GM12865 (cell line): ENCODE measurements around the gene CACNG4.

Source experiments
- DNase-seq: peaks from one replicate; pipeline ENCODE4 v3.0.0; 2010; ENCODE audit warnings: low read depth
- H3K4me3 ChIP-seq: 2 replicates; pipeline ENCODE4 v1.5.1; 2011; ENCODE audit warnings: mild to moderate bottlenecking, low read depth, low read length, control low read depth
- CTCF ChIP-seq: IDR thresholded peaks from 2 replicates; pipeline ENCODE4 v1.5.1; 2011; ENCODE audit warnings: low read length, control low read depth, low read depth, inconsistent platforms; ENCODE audit not compliant: insufficient read depth; ENCODE audit errors: missing control alignments

Gene CACNG4

GRCh38 chr17:66954632-66955031 lies 9.9 kb upstream of the CACNG4 start:
- no peak overlapping the region for H3K4me3 ChIP-seq
- no peak for TF ChIP-seq CTCF
- no peak for DNase-seq

GRCh38 chr17:66955821-66956220 lies 8.7 kb upstream of the CACNG4 start:
- no peak for TF ChIP-seq CTCF
- no peak overlapping the region for H3K4me3 ChIP-seq
- DNase-seq = no peak

GRCh38 chr17:66956941-66957340 lies 7.6 kb upstream of the CACNG4 start:
- no peak for DNase-seq
- TF ChIP-seq CTCF = no peak
- no peak overlapping the region for H3K4me3 ChIP-seq

GRCh38 chr17:66957343-66957742 lies 7.2 kb upstream of the CACNG4 start:
- H3K4me3 ChIP-seq = no peak overlapping the region
- no peak for TF ChIP-seq CTCF

GRCh38 chr17:66957951-66958579 lies 6.4 kb upstream of the CACNG4 start:
- TF ChIP-seq CTCF = no peak
- no peak overlapping the region for H3K4me3 ChIP-seq
- no peak for DNase-seq

More at GRCh38 chr17:66957343-66957742, 7.2 kb upstream of the CACNG4 start:
- DNase-seq = no peak

- DNase-seq = no peak
- no peak for TF ChIP-seq CTCF
- H3K4me3 ChIP-seq = no peak overlapping the region
Observed at GRCh38 chr17:66959641-66960375, 4.7 kb upstream of the CACNG4 start.
